NCI-H510A treated with DMSO at 0.1 percent for 48 hours (cell line): ENCODE results near the gene SIK3.

ENCODE experiments used
- DNase-seq: peaks from one replicate; lab custom pipeline; 2025; lab: John Stamatoyannopoulos, UW

Gene SIK3

GRCh38 chr11:116895048-116895757, 203.0 kb downstream of the SIK3 start:
- DNase-seq = no peak

GRCh38 chr11:116893906-116894305, 204.3 kb downstream of the SIK3 start:
- DNase-seq = no peak

- no peak for DNase-seq
Observed at GRCh38 chr11:116893437-116893836, 204.8 kb downstream of the SIK3 start.

GRCh38 chr11:116892374-116892773, 205.9 kb downstream of the SIK3 start:
- no peak for DNase-seq

GRCh38 chr11:116891746-116892145, 206.5 kb downstream of the SIK3 start:
- no peak for DNase-seq

GRCh38 chr11:116890607-116891006, 207.6 kb downstream of the SIK3 start:
- no peak for DNase-seq

- peak; percentile 17 for DNase-seq
Observed at GRCh38 chr11:116890193-116890592, 208.0 kb downstream of the SIK3 start.

GRCh38 chr11:116888884-116889549, 209.2 kb downstream of the SIK3 start:
- no peak for DNase-seq

- DNase-seq = no peak
Observed at GRCh38 chr11:116888024-116888423, 210.2 kb downstream of the SIK3 start.

GRCh38 chr11:116885951-116886655, 212.1 kb downstream of the SIK3 start:
- no peak for DNase-seq

GRCh38 chr11:116882386-116882785, 215.8 kb downstream of the SIK3 start:
- no peak for DNase-seq

GRCh38 chr11:116881143-116881542, 217.1 kb downstream of the SIK3 start:
- DNase-seq = no peak

- DNase-seq = peak; percentile 68
Observed at GRCh38 chr11:116879800-116880625, 218.2 kb downstream of the SIK3 start.

GRCh38 chr11:116876656-116877055, 221.6 kb downstream of the SIK3 start:
- no peak for DNase-seq

GRCh38 chr11:116875194-116875593, 223.0 kb downstream of the SIK3 start:
- no peak for DNase-seq

- no peak for DNase-seq
Observed at GRCh38 chr11:116874251-116874650, 224.0 kb downstream of the SIK3 start.

- no peak for DNase-seq
Observed at GRCh38 chr11:116873381-116873780, 224.8 kb downstream of the SIK3 start.

GRCh38 chr11:116871248-116871647, 227.0 kb downstream of the SIK3 start:
- DNase-seq = no peak

GRCh38 chr11:116870054-116870453, 228.2 kb downstream of the SIK3 start:
- DNase-seq = no peak

- no peak for DNase-seq
Observed at GRCh38 chr11:116869610-116870009, 228.6 kb downstream of the SIK3 start.

- no peak for DNase-seq
Observed at GRCh38 chr11:116868066-116868465, 230.2 kb downstream of the SIK3 start.

GRCh38 chr11:116867619-116868018, 230.6 kb downstream of the SIK3 start:
- DNase-seq = no peak
